Hematopoietic multipotent progenitor cell treated with erythropoietin and hydrocortisone succinate and interleukin-3 and kit ligand, for 6 days (in vitro differentiated cells): Measurements from ENCODE around the gene CCL16.

Source experiments
- DNase-seq: peaks from one replicate; pipeline ENCODE4 v3.0.0-alpha.2; 2015

CCL16 gene

DNA sequence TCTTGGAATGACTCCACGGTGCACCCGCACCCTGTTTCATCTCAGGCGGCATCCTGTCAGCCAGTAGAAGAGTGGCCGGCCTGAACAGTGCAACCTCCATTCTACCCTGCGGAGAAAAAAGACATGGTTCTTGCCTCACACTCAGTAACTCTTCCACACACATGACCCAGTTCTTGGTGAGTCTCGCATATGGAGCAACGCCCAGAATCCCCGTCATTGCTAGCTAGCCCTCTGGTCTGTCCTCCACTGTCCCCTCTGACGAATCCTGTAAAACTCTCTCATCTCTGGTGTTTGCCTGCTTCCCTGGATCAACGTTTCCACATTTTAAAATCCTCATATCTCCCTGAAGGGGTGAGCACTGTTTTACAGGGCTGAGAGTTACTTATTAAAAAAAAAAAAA is 46.5 kb downstream of the CCL16 start:
- no peak for DNase-seq

DNA sequence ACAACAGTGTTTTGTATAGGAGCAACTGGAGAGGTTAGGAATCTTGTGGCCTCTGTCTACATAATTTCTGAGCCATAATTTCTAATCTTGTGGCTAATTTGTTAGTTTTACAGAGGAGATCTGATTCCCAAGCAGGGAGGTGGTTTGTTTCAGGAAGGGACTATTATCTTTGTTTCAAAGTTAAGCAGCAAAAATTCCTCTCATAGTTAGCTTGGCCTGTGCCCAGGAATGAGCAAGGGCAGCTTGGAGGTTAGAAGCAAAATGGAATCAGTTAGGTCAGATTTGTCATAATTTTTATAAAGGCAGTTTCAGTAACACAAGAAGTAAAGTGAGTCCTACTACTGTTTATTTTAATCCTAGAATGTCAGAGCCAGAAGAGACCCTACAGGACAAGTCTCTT is 48.7 kb downstream of the CCL16 start:
- no peak for DNase-seq

DNA sequence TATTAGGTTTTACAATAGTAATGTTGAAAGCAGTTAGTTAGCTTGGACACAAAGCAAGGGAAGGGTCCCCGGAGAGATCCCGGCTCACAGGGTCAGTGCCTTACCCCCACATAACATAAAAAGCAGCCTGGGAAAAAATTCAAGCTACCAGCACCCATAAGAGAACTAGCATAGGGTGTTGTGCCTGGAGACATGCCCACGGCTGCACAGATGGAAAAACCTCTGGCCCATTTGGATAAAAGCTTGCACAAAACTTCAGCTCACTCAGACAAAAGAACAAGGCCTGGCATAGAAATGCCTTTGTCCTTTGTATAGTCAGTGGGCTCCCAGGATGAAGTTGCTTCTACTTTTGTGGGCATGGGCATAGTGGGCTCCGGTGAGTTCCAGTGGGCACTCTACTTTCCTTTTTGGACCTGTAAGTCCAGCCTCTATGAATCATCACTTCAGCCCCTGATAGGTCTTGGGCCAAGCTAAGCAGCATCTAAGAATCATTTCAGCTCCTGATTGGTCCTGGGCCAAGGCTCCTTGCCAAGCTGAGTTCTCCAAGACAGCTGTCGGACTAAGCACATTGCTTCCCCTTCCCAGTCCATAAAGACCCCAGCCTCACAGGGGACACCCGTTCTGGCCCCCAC is 49.4 kb downstream of the CCL16 start:
- DNase-seq: no peak

DNA sequence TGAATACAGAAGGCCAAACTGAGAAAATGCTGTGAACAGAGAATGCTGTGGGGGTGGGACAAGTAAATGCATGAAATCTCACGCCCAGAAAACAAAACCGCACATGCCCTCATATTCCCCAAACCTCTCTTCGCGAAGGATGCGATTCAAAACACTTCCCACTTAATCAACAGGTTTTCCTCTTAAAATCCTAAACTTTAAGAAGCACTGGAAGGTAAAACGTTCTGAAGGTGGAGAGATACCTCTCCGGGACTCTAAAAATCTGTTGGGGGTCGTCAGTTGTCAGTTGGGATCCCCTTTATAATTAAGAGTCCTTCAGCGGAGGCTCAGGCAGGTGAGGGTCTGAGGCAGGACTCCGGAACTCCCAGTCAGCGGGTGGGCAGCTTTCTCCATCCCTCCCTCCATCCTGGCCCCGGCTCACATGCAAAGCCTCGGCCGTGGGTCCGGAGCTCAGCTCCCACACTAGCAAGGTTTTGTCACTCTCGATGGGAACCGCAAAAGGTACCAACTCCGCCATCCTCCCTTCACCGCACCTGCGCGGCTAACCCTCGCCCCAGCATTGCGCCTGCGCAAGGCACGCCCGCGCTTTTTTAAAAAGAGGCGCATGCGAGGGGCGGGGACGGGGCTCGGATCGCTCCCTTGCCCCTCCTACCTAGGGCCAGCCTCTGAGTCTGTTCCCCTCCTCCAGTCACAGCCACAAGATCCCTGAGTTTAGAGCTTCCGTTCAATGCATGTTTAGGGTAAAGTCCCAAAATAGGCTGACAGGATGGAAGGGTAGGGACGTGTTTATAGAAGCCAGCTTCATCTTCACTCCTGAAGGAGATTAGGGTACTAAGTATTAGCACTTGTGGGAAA is 50.9 kb downstream of the CCL16 start, which contains the start of gene RDM1:
RDM1 (minus strand) TSS at position 563 of the 855 bp plus-strand sequence; CDS start at position 517, 46 bp downstream.
- DNase-seq: peak; percentile 94

DNA sequence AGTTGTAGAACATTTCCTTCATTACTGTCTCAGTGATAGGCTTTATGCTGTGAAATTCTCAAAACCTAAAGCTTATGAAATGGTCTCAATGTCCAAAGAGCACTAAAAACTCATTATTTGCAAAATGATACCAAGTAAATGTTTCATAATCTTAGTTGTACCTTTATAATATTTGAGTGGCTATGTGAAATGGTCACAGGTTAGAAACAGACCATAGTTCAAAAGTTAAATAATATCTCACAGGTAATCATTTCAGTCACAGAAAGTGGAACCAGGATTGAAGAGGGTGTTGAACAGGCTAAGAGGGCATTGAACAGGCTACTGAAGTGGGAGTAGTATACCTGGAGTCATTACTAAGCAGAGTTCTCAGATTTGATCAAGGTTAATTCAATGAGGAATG is 53.6 kb downstream of the CCL16 start:
- no peak for DNase-seq
